Retinal pigment epithelial cell (primary cell): ENCODE results near the gene IL5RA.

Experiments
- DNase-seq: peaks from one replicate; pipeline ENCODE4 v3.0.0-alpha.2; 2010; ENCODE audit warnings: low read depth
- H3K4me3 ChIP-seq: 2 replicates; pipeline ENCODE4 v1.5.1; 2011; ENCODE audit warnings: mild to moderate bottlenecking, low read length, control low read depth, moderate library complexity
- TF ChIP-seq, protein P1 (sequence below): conservative IDR thresholded peaks from 2 replicates; pipeline ENCODE4 v1.5.1; 2011; ENCODE audit warnings: low read depth, low read length, control low read depth, inconsistent platforms

The IL5RA gene

DNA sequence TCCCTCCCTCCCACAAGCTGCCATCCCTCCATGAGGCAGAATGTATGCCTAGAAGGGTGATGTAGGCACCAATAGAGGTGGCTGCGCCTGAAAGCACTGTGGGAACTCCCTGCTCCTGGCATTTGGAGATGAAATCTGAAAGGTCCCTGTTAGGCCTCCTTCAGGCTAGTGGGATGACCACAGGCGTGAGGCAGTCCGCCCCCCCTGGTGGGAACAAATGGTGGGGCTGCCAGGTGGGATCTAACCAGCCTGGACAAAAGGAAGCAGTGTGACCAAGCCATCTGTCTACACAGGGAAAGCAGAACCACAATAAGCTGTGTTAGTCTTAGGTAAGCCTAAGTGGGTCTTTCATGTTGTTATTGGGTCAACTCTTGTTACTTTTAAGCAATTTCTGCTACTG, 25.3 kb downstream of the IL5RA start:
- TF ChIP-seq, protein P1, sequence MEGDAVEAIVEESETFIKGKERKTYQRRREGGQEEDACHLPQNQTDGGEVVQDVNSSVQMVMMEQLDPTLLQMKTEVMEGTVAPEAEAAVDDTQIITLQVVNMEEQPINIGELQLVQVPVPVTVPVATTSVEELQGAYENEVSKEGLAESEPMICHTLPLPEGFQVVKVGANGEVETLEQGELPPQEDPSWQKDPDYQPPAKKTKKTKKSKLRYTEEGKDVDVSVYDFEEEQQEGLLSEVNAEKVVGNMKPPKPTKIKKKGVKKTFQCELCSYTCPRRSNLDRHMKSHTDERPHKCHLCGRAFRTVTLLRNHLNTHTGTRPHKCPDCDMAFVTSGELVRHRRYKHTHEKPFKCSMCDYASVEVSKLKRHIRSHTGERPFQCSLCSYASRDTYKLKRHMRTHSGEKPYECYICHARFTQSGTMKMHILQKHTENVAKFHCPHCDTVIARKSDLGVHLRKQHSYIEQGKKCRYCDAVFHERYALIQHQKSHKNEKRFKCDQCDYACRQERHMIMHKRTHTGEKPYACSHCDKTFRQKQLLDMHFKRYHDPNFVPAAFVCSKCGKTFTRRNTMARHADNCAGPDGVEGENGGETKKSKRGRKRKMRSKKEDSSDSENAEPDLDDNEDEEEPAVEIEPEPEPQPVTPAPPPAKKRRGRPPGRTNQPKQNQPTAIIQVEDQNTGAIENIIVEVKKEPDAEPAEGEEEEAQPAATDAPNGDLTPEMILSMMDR: no peak
- no peak for DNase-seq
- no peak overlapping the region for H3K4me3 ChIP-seq

DNA sequence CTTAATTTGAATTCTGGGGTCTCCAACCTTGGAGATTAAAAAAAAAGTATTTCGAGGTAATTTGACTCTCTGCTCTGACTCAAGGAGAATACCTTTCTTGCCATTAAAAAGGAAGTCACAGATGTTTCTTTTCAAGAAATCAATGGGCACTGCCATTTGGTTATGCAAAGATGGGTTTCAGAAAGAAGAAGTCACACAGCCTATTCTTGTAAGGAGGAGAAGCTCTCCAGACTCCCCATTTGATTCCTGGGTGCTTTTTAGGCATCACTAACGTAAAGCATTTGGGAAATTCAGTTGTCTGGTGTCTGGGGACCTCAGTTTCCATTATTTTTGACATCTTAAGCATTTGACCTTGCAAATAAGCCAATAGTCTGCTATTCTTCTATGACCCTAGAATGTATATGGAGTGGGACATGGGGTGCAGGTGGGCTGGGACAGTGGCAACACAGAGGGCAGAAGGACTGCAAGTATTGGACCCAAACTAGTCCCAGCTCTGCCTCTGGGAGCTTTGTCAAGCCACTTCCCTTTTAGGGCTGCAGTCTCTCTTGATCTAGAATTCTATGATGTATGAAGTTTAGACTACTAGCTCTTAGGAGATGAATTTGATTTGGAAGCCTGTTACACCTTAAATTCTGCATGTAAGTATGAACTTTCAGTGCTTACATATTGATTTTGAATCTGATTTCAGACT, 27.8 kb downstream of the IL5RA start:
- H3K4me3 ChIP-seq: no peak overlapping the region
- TF ChIP-seq, protein P1: no peak
- DNase-seq: no peak

DNA sequence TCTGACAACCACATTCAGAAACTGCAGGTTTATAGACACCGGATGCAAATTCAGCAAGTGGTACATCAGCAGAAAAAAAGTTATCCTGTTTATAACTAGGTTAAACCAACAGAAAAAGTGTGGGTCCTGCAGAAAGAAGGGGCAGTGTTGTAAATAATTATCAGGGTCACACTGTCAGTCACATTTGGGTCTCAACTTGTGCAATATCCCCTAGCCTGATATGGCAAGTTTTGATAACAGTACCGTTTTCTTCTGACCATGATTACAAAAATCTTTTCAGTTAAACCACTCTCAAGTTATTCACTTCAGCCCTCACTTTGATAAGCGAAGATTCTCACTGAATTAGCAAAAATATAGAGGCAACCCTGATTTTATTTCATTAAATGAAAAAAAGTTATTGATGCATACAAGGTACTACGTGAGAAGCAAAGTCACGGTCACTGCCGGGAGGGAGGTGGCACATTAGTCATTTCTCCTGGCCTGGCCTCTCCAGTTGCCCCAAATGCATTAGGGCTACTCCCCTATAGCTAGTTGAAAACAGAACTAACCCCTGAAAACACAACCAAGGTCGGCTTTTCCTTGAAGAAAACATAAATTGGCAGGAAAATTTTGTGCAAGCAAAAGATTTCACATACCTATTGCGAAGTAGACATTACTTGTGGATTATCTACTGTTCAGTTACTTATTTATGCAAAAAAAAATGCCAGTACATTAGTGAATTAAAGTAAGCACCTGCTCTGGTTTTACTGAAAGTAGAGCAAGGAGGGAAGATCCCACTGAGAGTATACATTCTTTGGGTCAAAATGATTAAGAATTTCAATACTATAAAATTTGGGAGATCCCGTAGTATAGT, 28.6 kb downstream of the IL5RA start:
- no peak overlapping the region for H3K4me3 ChIP-seq
- no peak for DNase-seq
- TF ChIP-seq, protein P1: no peak

DNA sequence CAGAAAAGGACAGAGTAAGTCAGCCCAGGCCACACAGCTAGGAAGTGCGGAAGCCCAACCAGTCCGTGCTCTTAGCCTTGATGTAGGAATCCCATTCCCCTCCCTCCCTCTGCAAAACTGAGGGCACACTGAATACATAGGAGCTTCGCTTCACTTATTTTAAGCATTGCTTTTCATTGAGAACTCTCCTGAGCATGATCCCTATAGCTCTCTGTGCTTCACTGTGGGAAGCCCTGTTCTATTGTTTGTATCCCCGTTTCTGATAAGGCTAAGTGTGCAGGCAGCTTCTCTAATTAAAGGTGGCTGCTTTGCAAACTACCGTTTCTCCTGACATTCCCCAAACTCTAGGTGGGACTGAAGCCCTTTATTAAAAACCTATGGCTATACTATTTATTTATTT, 29.9 kb downstream of the IL5RA start:
- H3K4me3 ChIP-seq: no peak overlapping the region
- TF ChIP-seq, protein P1: no peak
- DNase-seq: no peak

DNA sequence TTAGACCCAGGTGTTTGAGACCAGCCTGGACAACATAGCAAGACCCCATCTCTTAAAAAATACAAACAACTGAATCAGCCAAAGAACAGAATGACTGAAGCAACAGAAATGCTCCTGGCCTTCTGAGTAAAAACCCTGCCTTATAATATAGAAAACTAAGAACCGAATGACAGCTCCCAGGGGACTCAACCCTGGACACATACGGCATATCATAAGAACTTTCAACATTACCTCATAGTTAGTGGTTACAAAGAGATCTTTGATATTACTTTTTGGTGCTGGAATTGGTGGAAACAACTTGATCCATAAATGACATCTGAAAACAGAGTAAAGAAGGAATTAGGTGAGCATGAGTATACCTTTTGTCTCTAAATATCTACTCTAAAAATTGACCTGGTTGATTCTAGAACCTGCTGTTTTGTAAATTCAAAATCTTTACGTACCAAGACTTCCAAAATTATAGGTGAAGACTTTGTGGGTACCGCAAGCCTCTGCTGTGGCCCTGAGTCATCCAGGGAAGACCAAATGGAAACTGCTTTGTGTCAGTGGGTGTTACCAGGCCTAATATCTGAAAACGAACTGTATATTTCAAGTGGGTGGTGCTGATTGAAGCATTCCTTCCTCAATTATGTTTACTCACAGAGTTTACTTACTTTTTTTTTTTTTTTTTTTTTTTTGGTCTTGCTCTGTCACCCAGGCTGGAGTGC, 35.5 kb downstream of the IL5RA start:
- TF ChIP-seq, protein P1: no peak

DNA sequence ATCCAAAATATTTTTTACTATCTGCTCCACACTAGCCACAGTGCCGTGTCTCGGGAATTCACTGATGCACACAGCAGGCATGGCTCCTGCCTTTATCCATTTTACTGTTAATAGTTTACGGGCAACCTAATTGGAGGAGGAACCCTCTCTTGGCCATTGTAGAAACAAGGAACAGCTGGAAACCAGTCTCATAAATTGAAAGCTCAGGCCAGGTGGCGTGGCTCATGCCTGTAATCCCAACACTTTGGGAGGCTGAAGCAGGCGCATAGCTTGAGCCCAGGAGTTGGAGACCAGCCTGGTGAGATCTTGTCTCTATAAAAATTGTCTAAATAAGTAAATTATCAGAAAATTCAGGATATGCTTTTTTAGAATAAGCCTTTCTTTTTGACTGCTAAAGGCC, 39.0 kb downstream of the IL5RA start:
- no peak overlapping the region for H3K4me3 ChIP-seq
- no peak for DNase-seq
- TF ChIP-seq, protein P1: no peak

More for the DNA sequence above, 35.5 kb downstream of the IL5RA start:
- H3K4me3 ChIP-seq: no peak overlapping the region
- no peak for DNase-seq
